ENCODE measurements around the gene TTC23.

Gene TTC23

GRCh38 chr15:99105514-99106341 is 143.7 kb downstream of the TTC23 start:
- TF ChIP-seq CTCF (IDR thresholded peaks at IDR 0.05) = no peak

- TF ChIP-seq CTCF (IDR thresholded peaks at IDR 0.05) = peak; percentile 89
These were observed 144.4 kb downstream of the TTC23 start, which contains the start of gene SYNM for GRCh38 chr15:99104788-99105513. Gene SYNM, plus strand, starts transcription at chr15:99105080. Its CDS starts 120 bp downstream, at chr15:99105200.

GRCh38 chr15:99103279-99103678 is 146.1 kb downstream of the TTC23 start:
- TF ChIP-seq CTCF (IDR thresholded peaks at IDR 0.05) = no peak

- TF ChIP-seq CTCF (IDR thresholded peaks at IDR 0.05) = no peak
These were observed 146.8 kb downstream of the TTC23 start for GRCh38 chr15:99102332-99103235.

- no peak for TF ChIP-seq CTCF (IDR thresholded peaks at IDR 0.05)
These were observed 147.9 kb downstream of the TTC23 start for GRCh38 chr15:99101501-99101900.

GRCh38 chr15:99100245-99101173 is 148.9 kb downstream of the TTC23 start:
- peak; percentile 87 for TF ChIP-seq CTCF (IDR thresholded peaks at IDR 0.05)
